ENCODE results near the gene DNAJC15. TPM values are rescaled to one million over a fixed set of nuclear protein-coding genes. Genes with fewer than 3 reads are reported as not detected.
"Not testable (repeated sequence)": the region's sequence is repeated elsewhere in the genome, so short reads cannot be mapped to it uniquely, and the experiment has no call there.

The DNAJC15 gene
- total RNA-seq, 6 experiments from 2014 or later = 23.8 to 29.6 (median 25.8) TPM

- Mint-ChIP-seq H3K9me3 (no peaks in the 10 kb centered on the region), H3K4me3 (no peak overlapping the region), H3K27me3 (ENCODE audit: insufficient read depth) (no peaks in the 10 kb centered on the region; the same call in 1 of the 2 replicates), H3K36me3 (ENCODE audit: low read depth) (peaks cover 33% of the 10 kb centered on the region), H3K4me1 (ENCODE audit: low read depth) (peaks cover 50% of the 10 kb centered on the region), H3K27ac (no peak overlapping the region)
- TF ChIP-seq, protein P1, sequence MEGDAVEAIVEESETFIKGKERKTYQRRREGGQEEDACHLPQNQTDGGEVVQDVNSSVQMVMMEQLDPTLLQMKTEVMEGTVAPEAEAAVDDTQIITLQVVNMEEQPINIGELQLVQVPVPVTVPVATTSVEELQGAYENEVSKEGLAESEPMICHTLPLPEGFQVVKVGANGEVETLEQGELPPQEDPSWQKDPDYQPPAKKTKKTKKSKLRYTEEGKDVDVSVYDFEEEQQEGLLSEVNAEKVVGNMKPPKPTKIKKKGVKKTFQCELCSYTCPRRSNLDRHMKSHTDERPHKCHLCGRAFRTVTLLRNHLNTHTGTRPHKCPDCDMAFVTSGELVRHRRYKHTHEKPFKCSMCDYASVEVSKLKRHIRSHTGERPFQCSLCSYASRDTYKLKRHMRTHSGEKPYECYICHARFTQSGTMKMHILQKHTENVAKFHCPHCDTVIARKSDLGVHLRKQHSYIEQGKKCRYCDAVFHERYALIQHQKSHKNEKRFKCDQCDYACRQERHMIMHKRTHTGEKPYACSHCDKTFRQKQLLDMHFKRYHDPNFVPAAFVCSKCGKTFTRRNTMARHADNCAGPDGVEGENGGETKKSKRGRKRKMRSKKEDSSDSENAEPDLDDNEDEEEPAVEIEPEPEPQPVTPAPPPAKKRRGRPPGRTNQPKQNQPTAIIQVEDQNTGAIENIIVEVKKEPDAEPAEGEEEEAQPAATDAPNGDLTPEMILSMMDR (IDR thresholded peaks at IDR 0.05) = no peak
- DNase-seq = no peak
Measured at GRCh38 chr13:43046259-43046658, 22.9 kb downstream of the DNAJC15 start.

- Mint-ChIP-seq H3K9me3 (no peaks in the 10 kb centered on the region), H3K4me1 (ENCODE audit: low read depth) (peaks cover 8% of the 10 kb centered on the region), H3K27me3 (ENCODE audit: insufficient read depth) (no peaks in the 10 kb centered on the region), H3K27ac (no peak overlapping the region), H3K4me3 (no peak overlapping the region), H3K36me3 (ENCODE audit: low read depth) (peaks cover 11% of the 10 kb centered on the region)
- peak; percentile 64 for DNase-seq
- TF ChIP-seq, protein P1 (IDR thresholded peaks at IDR 0.05) = no peak
Measured at GRCh38 chr13:43054803-43055802, 31.7 kb downstream of the DNAJC15 start.

DNA sequence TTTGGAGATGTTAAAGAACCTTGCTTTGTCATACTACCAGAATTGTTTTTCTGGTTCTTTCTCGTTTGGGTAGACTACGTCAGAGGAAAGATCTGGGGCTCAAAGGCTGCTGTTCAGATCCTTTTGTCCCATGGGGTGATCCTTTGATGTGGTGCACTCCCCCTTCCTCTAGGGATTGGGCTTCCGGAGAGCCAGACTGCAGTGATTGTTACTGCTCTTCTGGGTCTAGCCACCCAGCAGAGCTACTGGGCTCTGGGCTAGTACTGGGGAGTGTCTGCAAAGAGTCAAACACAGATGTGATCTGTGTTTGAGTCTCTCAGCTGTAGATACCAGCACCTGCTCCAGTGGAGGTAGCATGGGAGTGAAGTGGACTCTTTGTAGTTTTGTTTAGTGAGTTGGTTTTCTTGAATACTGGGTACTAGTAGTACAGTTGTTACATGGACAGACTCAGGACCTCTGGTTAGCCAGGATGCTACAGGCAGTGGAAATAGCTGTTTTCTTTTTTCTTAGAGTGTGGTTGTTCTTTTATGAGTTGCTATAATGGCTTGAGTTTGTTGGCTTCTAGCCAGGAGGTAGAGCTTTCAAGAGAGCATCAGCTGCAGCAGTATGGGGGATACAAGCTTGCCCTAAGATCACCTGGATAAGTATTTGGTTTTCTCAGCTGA, 34.4 kb downstream of the DNAJC15 start:
- peaks cover 31% of the 10 kb centered on the region for H3K4me1 Mint-ChIP-seq (ENCODE audit: low read depth)
- no peaks in the 10 kb centered on the region for H3K27me3 Mint-ChIP-seq (ENCODE audit: insufficient read depth)
- DNase-seq = no peak
- no peaks in the 10 kb centered on the region for H3K9me3 Mint-ChIP-seq
- TF ChIP-seq, protein P1 (IDR thresholded peaks at IDR 0.05) = no peak
- H3K36me3 Mint-ChIP-seq (ENCODE audit: low read depth) = peaks cover 21% of the 10 kb centered on the region
- peak overlapping the region; percentile 90 for H3K27ac Mint-ChIP-seq
- peak overlapping the region; percentile 72 for H3K4me3 Mint-ChIP-seq

DNA sequence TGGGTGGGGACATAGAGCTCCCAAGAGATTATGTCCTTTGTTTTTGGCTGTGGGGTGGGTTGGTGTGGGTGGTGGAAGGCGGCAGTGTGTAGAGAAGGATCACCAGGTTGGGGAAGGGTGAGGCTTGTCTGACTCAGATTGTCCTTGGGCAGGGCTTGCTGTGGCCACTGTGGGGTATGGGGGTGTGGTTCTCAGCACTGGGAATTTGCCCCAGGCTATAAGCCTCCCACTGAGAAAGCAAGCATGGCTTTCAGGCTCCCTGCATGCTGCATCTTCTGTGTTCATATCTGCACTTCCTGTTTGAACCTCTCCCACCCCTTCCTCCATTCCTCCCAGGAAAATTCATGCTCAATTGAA, 34.9 kb downstream of the DNAJC15 start:
- Mint-ChIP-seq H3K4me3 (peak overlapping the region; percentile 72), H3K4me1 (ENCODE audit: low read depth) (peaks cover 31% of the 10 kb centered on the region)
- DNase-seq = peak; percentile 95

DNA sequence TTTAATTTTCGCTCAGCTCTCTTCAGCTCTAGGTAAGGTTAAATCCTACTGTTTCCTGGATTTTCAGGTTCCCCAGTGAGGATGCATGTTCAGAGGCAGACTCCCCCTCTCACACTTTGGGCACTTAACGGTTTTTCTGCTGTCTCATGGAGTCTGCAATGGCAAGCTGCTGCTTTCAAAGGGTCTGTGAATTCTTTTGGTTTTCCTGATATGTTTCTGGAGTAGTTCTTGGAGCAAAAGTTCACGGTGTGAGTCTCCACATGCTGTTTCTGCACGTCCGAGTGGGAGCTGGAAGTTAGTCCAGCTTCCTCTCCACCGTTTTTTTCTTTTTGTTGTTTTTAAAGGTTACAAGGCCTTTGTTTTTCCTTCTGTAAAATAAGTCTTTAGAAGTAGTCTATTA, 35.4 kb downstream of the DNAJC15 start:
- Mint-ChIP-seq H3K4me1 (ENCODE audit: low read depth) (peaks cover 31% of the 10 kb centered on the region), H3K27ac (peak overlapping the region; percentile 90), H3K36me3 (ENCODE audit: low read depth) (peaks cover 21% of the 10 kb centered on the region), H3K4me3 (peak overlapping the region; percentile 72; the same call in 1 of the 2 replicates), H3K9me3 (no peaks in the 10 kb centered on the region), H3K27me3 (ENCODE audit: insufficient read depth) (no peaks in the 10 kb centered on the region)
- no peak for DNase-seq
- TF ChIP-seq, protein P1 (IDR thresholded peaks at IDR 0.05) = no peak

More for the DNA sequence above, 34.9 kb downstream of the DNAJC15 start:
- H3K36me3 Mint-ChIP-seq (ENCODE audit: low read depth) = peaks cover 21% of the 10 kb centered on the region
- H3K9me3 Mint-ChIP-seq = no peaks in the 10 kb centered on the region
- no peaks in the 10 kb centered on the region for H3K27me3 Mint-ChIP-seq (ENCODE audit: insufficient read depth)
- H3K27ac Mint-ChIP-seq = peak overlapping the region; percentile 90
- TF ChIP-seq, protein P1 (IDR thresholded peaks at IDR 0.05) = no peak

DNA sequence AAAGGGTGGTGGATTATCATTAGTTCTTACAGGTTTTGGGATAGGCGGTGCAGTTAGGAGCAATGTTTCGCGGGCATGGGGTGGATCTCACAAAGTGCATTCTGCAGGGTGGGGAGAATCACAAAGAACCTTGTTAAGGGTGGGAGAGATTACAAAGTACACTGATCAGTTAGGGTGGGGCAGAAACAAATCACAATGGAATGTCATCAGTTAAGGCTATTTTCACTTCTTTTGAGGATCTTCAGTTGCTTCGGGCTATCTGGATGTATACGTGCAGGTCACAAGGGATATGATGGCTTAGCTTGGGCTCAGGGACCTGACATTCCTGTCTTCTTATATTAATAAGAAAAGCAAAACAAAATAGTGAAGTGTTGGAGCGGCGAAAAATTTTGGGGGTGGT, 36.4 kb downstream of the DNAJC15 start:
- Mint-ChIP-seq H3K4me1 (ENCODE audit: low read depth) (peaks cover 37% of the 10 kb centered on the region), H3K36me3 (ENCODE audit: low read depth) (peaks cover 21% of the 10 kb centered on the region), H3K27ac (peak overlapping the region; percentile 41)
- H3K4me3 Mint-ChIP-seq; H3K27me3 Mint-ChIP-seq (ENCODE audit: insufficient read depth); DNase-seq; H3K9me3 Mint-ChIP-seq: not testable (repeated sequence)

GRCh38 chr13:43060806-43061205, 37.4 kb downstream of the DNAJC15 start:
- Mint-ChIP-seq H3K36me3 (ENCODE audit: low read depth) (peaks cover 21% of the 10 kb centered on the region), H3K4me1 (ENCODE audit: low read depth) (peaks cover 37% of the 10 kb centered on the region), H3K27ac (peak overlapping the region; percentile 20; the same call in 1 of the 2 replicates)
- H3K9me3 Mint-ChIP-seq; H3K4me3 Mint-ChIP-seq; DNase-seq; H3K27me3 Mint-ChIP-seq (ENCODE audit: insufficient read depth): not testable (repeated sequence)

Measured in HFFc6 (cell line).